NCI-H526 (cell line): ENCODE results near the gene PLA2G2F.

Experiments
- DNase-seq, 2 experiments: peaks; one replicate each; lab custom pipeline; 2025; lab: John Stamatoyannopoulos, UW

Gene PLA2G2F

DNA sequence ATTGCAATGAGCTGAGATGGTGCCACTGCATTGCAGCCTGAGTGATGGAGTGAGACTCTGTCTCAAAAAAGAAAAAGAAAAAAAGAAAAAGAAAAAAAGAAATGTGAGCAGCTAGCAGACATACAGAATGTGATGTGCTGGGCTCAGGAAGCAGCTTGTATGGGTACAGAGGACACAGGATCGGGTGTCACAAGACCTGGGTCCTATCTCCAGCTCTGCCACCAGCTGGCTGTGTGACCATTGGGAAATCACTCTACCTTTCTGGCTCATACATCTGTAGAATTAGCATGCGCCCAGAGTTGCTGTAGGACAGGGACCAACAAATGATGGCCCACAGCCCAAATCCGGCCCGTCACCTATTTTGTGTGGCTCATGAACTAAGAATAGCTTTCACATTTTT lies 50.5 kb downstream of the PLA2G2F start:
- no peak for DNase-seq

DNA sequence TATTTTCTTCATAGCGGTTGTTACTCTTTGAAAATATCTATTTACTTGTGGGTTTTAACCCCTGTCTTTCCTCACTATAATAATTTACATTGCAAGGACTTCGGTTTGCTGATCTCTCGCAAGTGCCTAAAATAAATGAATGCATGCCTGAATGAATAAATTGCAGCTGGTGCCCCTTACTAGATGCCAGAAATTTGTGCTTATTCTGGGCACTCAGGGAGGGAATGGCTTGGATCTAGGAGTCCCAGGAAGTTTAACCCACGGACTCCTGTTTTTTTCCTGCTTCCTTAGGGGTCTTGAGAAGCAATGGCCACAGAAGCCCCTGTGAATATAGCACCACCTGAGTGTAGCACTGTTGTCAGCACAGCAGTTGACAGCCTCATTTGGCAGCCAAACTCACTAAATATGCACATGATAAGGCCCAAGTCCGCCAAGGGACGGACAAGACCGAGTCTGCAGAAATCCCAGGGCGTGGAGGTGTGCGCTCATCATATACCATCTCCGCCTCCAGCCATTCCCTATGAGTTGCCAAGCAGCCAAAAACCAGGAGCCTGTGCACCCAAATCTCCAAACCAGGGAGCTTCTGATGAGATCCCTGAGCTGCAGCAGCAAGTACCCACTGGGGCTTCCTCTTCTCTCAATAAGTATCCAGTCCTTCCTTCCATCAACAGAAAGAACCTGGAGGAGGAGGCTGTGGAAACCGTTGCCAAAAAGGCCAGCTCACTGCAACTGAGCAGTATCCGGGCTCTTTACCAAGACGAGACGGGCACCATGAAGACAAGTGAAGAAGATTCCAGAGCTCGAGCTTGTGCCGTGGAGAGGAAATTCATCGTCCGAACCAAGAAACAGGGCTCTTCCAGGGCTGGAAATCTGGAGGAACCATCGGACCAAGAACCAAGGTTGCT lies 51.4 kb downstream of the PLA2G2F start:
- DNase-seq = no peak

DNA sequence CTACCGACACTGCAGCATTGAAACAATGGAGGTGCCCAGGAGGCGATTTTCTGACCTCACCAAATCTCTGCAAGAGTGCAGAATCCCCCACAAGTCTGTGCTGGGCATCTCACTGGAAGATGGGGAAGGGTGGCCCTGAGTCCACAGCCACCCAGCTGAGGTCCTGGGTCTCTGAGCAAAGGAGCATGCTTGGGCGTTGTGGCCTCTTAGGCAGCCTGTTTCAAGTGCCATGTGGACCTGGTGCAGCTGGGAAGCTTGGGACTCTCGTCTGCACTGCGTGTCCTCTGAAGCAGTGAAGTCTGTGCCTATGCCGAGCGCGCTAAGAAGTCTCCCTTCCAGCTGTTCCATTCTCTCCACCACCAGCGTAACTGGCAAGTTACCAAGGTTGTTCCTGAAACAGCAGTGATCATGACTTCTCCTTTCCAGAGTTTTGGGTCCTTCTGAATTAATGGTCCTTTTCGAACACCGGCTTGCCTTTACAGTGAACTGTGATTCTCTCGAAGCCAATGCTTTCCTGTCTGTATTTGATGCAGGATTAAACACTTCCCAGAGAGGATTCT lies 52.2 kb downstream of the PLA2G2F start:
- DNase-seq = no peak

DNA sequence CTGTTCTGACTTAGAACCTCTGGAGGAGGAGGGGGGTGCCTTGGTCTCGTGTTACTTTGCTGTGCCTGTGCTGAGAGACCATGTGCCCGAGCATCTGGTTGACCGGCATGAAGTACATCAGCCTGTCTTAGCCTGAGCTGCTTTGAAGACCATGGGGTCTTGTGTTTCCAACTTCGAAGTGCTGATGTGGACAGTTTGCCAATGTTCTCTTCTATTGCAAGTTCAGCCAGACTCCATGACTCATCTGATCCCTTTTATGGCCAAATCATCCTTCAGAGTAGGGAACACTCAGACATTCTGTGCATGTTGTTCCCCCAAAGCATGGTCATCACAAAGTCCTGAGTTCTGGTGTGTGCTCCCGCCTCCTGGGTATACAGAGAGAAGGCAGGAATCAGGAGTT lies 53.2 kb downstream of the PLA2G2F start:
- DNase-seq = no peak

DNA sequence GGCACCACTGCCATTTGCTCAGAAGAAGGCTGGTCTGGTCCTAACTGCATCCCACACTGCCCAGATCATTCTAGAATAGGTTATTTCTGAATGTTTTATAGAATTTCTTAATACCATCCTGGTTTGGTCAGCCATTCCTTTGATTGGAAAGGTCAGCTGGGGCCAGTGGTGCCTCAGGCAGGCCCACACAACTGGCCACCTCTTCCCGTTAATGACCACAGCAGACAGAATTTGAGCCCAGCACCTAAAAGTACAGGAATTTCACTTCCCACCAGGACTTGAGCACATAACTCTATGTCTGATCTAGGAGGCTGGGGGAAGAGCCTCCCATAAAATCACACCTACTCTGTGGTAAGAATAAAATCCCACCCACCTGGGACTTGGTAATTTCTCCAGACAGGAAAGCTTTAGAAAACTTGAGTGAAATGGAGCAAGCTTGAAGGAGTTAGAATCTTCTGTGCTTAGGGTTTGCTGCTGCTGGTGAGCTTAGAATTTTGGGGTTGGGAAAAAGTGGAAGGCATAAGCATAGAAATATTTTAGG lies 53.8 kb downstream of the PLA2G2F start:
- no peak for DNase-seq

DNA sequence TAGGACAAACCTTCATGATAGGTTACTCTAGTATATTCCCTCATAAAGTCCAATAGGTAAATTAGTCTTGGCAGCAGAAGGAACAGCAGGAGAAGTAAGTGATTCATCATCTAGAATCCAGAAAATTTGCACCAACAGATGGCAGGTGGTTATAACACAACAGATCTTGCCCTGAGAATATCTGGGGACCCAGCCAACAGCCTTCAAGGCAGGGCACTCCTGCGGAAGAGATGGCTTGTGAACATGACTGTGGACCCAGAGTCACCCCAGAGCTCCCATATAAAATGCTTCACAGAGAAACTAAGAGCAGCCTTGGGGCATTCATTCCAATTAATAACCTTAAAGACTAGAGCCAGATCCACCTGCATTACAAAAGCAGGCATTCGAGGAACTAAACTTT lies 55.1 kb downstream of the PLA2G2F start:
- DNase-seq = no peak

DNA sequence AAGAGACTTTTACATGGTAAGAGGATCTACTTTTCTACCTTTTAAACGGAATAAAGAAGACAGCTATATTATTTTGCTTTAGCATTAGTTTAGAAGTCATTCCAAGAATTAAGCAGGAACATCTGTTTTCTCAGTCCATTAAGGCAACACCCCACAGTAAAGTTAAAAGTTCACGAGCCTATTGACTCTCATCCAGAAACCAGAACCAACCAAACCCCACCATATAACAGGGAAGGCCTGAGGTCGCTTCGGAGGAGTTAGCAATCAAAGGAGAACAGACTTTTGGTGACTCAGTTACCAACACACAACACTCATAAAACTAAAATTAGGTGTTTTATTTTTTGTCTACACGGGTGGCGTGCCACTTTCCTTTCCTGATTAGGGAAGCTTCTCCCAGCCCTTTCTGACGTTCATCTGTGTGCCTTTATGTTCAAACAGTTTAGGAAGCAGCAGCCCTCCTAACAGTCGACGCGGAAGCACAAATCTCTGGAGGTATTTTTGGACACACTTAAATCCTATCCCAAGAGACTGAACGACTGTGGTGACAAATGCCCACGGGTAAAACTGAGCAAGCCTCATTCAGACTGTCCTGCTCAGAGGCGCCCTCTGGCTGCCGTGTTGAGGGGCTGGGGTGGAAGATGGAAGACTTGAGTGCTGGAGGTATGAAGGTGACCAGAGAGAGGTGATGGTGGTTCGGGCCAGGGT lies 55.8 kb downstream of the PLA2G2F start:
- DNase-seq = peak in 1 of 2 experiments; percentile 33

DNA sequence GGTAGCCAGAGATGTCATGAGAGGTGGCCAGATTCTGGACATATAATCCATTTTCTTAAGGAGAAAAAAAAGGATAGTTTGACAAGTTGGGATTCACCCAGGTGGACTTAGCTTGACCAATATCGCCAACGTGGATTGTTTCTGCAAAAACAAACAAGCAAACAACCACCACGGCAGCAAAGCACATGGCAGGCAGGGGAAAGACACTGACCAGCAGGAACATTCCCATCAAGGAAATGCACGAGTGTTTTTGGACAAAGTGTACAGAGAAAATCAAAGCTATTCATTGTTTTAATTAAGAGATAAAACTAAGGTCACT lies 56.3 kb downstream of the PLA2G2F start:
- DNase-seq = no peak

DNA sequence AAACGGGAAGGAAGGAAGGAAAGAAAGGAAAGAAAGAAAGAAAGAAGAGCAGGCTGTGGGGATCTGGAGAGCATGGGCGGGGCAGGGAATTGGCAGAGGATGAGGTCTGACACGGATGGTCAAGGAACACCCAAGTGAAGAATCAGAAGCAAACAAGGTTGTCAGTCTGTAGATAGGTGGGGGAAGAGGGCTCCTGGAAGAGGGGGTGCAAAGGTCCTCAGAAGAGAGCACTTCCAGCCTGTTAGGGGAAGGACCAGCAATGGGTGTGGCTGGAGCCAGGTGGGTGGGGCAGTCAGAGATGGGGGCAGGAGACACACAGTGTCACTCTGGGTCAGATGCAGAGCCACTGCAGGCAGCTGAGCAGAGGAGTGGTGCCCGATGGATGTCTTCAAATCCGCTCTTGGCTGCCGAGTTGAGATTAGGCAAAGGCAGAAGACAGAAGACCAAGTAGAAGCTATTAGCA lies 58.2 kb downstream of the PLA2G2F start:
- no peak for DNase-seq

DNA sequence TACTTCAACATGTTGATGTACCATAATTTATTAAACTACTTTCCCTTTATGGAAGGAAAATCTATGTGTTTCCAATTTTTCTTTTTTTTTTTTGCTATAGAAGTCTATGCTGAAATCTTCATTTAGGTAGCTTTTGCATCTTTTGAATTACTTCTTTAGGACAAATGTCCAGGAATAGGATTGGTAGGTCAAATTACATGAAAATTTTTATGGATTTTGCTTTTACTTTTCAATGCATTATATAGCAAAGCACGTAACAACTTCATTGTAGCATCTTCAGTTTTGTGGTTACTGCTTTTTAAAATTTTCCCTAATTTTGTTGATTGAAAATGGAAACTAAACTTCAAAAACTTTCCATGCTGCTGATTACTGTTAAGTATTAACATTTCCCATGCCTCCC lies 59.2 kb downstream of the PLA2G2F start:
- no peak for DNase-seq

DNA sequence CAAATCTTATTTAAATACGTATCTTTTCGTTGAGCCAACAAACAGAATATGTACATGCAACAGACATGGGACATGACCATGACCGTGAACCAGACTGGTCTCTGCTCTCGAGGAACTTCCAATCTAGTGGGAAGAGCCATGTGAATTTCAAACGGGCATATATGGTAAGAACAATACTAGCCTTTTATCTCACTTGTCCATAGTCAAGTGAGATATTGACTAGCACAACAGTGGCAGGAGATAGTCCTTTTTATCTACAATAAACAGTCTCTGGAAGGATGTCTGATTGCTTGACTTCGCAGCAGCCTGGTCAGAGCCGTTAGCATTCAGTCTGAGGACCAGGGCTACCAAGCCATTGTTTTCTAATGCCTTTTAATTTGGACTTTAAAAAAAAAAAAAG lies 59.8 kb downstream of the PLA2G2F start:
- no peak for DNase-seq

DNA sequence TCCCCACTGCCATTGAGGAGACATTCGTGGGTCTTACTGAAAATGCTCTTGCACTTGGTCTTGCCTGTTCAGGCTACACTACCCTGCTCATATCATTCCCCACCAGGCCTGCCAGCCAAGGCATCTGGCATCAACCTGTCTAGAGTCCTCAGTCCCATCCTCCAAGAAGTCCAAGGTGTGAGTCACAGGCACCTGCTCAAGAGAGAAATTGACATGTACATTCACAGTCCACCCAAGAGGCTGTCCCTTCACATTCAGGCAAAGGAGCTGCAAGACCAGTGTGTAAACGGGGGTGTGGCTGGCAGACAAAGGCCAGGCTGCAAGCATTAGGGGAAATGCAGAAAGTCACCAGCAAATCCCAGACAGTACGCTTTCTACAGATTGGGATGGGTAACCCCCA lies 60.3 kb downstream of the PLA2G2F start:
- no peak for DNase-seq

DNA sequence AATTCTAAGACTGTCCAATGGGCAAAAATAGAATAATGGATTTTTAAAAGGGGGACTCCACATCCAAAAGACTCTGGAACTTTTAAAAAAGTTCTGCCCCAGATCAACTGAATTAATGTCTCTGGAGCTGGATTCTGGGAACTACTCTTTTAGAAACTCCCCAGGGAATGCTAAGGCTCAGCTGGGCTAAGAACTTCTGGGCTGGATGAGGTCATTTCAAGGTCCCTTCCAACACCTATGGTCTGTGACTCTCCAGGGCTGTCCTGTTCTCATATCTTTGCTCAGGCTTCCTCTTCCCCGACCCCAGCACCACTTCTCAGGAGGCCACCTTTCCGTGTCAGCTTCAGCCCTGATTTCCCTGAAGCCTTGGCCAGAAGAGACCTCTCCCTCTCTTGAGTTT lies 60.7 kb downstream of the PLA2G2F start:
- DNase-seq = no peak
